Cardiac septum (tissue), 1 donor: ENCODE data around the gene SLC4A4. TPM values are rescaled to one million over a fixed set of nuclear protein-coding genes. Genes with fewer than 3 reads are reported as not detected.

Source experiments
- DNase-seq: peaks from one replicate; pipeline ENCODE4 v3.0.0-alpha.2; 2020; ENCODE audit warnings: low spot score
- intact Hi-C: fragments of 100-400 bp; cut with DNase I; formaldehyde crosslinking; loops from one replicate; pipeline ENCODE4 v1.14.0; 2022
- total RNA-seq: library from RNA; stranded (reverse); fragmentation: NEBNext Ultra II Directional; extraction: Animal tissue kit (Norgen Biotek cat#: 25700); gene quantifications from one replicate; pipeline ENCODE4 v1.2.1, GENCODE V29; 2021
- donor health status: DM: no; HTN: no; CAD: no.

SLC4A4 gene
- total RNA-seq, 1 donor from 2014 or later: 22.0 TPM

DNA sequence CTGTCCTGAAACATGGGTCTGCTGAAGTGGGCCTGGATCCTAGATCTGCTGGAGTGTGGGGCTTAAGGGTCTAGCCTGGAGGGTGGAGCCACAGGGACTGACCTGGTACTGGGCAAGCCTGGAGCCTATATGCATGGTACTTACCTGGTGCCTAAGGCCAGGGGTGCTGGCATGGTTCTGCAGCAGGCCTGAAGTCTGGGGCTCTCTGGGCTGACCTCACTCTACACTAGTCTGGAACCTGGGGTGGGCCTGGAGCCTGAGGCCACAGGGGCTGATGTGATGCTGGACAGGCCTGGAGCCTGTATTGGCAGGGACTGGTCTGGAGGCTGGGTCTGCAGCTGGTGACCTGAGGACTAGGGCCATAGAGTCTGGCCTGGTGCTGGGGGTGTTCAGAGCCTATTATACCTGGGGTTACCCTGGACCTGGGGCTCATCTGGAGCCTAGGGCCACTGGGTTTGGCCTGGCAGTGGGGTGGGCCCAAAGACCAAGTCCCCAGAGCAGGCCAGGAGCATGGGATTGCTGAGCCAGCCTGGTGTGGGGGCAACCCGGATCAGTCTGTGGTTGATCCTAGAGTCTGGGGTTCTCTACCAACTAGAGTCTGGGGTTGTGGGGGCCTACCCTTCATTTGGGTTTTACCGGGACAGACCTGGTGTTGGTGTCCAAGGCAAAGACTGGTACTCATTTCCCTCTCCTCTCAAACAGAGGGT is 179.6 kb downstream of the SLC4A4 start:
- no peak for DNase-seq
- intact Hi-C loops: no loop called here

DNA sequence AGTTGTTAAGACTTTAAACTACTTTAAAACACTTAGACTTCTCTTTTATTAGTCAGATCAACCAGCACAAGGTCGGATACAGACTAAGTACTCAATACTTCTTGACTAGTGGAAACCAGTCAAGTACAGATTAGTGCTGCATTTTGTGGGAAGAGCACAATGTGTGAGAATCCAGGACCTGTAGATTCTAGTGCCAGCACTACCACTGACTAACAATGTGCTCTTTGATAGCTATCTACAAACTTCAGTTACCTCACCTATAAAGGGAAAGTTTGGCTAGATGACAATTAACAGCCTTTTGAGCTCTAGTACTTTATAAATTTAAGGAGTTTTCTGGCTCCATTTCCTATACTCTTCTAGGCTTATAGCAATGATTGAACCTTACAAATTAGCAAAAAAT is 181.5 kb downstream of the SLC4A4 start:
- intact Hi-C loops: no loop called here
- DNase-seq: no peak

DNA sequence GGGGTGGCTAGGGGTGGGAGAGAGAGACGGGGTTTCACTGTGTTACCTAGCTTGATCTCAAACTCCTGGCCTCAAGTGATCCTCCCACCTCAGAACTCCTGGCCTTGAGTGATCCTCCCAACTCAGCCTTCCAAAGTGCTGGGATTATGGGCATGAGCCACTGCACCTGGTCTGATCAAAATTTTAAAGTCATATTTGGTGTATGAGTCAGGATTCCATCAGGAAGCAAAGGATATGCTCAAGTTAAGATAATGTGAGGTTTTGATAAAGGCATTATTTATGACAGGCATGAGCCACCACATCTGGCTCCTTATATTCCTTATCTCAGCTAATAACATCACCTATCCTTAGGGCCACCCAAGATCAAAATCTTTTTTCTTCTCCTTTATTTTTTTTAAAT is 182.0 kb downstream of the SLC4A4 start:
- DNase-seq: no peak
- intact Hi-C loops: no loop called here

DNA sequence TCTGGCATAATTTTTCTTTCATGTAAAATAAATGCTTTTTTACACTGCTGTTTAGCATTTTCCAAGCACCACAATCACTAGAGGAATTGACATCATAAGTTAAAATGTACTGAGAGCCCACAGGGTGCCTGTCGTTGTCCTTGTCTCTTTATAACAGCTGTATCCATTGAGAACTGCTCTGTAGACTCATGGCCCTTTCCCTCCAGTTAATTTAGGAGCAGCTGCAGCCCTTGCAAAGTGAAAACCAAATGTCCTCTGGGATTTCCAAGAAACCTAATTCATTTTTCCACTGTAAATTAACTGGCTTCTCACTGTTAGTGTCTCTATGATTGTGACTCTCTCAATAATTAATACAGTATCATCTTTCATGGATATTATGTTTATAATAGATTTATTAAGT is 185.9 kb downstream of the SLC4A4 start:
- intact Hi-C loops: no loop called here
- DNase-seq: no peak

DNA sequence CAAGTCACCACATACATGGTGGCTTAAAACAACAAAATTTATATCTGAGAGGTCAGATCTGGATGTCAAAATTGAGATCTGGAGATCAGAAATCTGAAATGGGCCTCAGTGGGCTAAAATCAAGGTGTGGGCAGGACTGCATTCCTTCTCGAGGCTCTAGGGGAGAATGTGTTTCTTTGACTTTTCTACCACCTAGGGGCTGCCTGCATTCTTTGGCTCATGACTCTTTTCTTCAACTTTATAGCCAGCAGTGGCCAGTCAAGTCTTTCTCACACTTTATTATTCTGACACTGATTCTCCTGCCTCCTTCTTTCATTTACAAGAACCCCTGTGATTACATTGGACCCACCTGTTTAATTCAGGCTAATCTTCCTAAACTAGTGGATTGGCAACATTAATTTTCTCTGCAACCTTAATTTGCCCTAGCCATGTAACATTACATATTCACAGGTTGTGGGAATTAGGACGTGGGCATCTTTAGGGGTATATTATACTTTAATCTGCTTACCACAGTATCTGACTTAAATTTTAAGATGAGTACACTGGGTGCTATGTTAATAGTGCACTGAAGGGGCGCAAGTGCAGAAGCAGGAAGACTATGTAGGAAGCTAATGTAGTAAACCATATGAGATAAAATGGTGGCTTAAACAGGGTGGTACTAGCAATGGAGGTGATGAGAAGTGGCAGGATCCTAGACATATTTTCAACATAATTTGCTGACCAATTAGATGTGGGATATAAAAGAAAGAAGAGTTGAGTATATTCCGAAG is 188.0 kb downstream of the SLC4A4 start:
- intact Hi-C loops: no loop called here
- no peak for DNase-seq

DNA sequence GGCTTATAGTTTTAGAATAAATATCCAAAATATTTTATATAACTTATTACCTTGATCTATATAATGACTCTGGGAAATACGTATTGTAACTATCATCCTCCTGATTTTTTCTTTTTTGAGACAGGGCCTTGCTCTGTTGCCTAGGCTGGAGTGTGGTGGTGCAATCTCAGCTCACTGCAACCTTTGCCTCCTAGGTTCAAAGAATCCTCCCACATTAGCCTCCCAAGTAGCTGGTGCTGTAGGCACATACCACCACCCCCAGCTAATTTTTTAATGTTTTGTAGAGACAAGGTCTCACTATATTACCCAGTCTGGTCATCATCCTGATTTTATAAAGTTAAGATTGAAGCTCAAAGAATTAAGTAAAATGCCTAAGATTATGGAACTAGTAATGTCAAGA is 193.6 kb downstream of the SLC4A4 start:
- intact Hi-C loops: no loop called here
- DNase-seq: no peak

DNA sequence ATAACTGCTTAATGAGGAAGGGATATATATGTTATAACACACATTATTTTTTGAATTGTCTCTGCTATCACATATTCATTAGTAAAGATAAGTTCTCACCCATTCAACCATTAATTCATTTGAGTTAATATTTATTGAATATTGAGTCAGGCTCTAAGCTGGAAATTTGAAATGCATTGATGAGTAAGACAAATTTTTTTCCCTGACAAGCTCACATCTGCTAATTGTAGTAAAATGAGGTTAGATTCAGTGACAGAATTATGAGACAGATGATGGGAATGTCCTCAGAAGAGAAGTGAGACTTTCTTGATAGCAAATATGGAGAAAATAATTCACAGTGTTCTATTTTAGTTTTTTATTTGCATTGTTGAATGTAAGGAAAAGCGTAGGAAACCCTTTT is 194.3 kb downstream of the SLC4A4 start:
- no peak for DNase-seq
- intact Hi-C loops: no loop called here

DNA sequence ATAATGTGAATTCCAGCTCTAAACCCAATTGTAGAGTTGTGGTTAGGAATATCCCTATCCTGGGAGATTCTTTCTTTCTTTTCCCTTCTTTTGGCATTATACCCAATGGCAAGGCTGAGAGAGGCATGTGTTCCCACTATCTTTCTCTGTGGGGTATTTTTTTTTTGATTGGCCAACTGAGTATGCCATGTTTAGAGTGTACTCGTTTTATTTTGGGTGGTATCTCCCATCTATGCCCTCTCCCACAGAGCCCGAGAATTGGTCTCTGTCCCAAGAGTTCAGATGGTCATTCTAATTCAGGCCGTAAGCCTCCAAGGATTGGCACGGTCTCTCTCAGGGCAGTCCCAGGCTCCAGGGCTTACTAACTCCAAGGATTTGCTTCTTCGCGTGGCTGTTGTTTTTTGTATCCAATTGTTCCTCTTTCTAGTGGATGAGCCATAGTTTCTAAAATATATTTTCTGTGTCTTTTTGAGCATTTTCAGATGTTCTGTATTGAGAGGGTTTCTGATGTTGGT is 198.8 kb downstream of the SLC4A4 start:
- intact Hi-C loops: no loop called here
- DNase-seq: no peak

DNA sequence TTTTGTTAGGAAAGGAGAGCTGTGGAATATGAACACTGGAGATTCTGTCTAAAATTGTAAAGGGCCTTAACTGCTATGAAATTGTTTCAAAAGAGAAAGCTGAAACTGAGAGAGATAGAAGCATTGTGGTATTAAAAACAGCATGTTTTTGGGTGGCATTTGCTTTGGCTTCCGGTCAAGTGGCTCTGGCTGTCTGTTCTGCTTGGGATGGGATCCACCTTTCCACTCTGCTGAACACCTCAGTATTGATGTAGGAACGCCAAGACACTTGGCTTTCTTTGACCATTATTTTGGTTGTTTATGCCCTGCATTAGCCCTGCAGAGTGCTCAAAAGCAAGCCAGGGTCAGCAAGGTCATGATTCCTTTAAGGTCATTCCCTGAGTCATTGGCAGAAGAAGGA is 199.7 kb downstream of the SLC4A4 start:
- intact Hi-C loops: no loop called here
- no peak for DNase-seq

DNA sequence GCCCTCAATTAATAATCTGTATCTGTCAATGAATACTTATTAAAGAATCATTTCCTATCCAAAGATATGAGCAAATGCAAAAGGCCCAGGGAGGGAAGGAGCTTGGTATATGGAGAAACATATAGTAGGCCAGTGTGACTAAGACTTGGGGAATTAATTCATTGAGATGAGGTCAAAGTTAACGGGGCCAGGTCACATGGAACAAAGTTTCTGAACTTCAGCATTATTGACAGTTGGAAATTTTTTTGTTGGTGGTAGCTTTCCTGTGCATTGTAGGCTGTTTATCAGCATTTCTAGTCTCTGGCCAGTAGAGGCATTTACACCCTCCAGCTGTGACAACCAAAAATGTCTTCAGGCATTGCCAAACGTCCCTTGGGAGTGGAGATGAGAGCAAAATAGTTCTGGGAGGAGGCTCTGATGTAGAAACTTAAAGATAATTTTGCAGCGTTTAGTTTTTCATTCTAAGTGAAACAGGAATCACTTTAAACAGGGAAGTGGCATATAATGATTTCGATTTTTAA is 202.0 kb downstream of the SLC4A4 start:
- no peak for DNase-seq
- intact Hi-C loops: no loop called here

DNA sequence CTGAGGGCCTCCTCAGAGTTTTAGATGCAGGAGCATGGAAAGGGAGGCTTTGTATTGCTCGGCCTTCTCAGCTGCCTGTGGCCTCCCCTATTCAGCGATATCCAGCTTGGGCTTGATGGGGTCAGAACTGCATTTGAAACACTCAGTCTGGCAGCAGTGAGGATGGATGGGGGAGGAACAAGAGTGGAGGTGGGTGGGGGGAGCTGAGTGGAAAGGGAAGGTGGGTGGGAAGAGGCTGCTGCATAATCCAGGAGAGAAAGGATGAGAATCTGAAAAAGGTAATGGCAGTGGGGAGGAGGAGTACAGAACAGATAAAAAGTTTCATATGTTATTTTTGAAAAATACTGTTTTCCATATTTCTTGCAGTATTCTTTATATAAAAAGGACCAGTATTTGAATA is 202.7 kb downstream of the SLC4A4 start:
- DNase-seq: no peak
- intact Hi-C loops: no loop called here

DNA sequence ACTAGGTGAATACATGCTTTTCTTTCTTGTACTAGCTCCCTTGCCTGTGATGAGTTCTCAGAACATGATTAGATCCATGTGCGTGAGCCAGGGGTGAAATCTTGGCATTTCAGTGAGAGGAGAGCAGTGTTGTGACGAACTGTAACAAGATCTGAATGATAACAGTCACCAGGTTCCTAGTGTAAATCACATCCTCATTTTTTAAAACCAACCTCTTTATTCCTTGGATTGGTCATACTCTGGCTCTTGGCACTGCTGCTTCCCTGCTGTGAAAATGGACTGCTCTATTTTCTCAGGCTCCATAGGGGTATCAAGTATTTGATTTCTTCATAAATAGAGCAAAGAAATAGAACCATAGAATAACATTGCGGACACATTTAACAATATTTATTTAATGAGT is 206.3 kb downstream of the SLC4A4 start:
- no peak for DNase-seq
- intact Hi-C loops: no loop called here

DNA sequence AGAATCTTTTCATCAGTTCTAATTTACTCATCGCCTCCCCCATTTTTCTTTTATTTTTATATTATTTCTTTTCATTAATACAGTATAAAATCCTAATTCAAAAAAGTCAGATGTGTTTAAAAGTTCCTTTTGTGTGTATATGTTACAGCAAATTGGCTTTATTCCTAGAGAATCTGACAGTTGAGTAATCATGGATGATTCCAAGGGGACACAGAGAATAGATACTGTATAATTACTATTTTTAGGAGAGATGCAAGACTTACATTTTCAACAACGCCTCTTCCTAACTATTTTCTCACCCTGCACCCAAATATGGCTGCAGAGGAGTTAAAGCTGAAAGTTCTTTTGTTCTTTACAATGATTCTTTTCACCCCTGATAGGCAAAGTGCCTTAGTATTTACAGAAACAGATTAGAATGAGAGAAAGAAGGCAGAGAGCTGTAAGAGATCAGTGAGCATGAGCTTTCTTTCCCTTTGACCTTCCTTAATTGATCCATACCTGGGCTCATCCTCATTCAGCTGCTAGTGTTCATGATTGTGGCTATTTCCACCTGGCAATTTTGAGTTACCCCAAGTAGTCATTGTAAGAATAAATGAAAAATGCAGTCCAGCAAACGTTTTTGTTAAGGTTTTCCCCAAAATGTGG is 210.8 kb downstream of the SLC4A4 start:
- intact Hi-C loops: loop anchor here (2.0 to 5.0 kb wide), 2 partner anchors 322 to 365 kb away; no protein-coding TSS in a partner anchor
- no peak for DNase-seq

DNA sequence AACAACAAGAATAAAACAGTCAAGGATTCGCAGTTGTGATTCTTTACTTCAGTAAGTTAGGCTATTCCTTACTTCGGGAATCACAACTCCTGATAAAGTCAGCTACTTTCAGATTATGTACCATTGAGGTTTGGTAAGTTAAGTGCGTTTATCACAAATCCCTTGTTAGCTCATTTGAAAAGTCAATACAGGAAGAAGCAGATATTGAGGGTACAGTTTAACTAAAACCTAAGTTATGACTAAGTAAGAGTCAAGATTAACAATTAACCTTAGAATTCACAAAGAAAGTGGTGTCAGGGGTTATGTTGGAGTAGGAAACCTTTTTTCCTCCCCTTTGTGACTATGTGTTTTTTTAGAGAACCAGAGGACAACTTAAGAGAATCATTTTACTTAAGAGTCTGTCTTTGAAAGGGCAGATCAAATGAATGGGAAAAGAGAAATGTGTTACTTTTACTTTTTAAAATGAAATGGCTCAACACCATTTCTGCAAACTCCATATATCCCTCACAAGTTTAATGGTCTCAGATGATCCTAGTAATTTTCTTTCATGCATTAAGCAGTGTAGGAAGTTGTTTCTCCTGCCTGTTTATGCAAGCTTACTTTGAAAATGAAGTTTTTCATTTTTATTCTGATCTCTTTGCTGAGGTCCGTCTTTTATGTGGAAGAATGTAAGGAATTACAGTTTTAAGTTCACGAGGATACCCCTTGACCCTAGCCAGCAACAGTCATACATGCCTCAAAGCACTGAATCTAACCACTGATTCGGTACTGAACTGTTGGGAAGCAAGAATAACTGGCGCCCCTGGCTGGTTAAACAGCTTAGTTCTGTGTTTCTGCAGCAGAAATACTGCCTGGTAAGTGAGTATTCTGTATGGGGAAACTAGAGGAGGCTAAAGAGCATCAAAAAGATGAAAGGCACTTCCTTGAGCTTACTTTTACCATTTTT is 211.7 kb downstream of the SLC4A4 start:
- DNase-seq: no peak
- intact Hi-C loops: loop anchor here (2.0 to 5.0 kb wide), 2 partner anchors 323 to 366 kb away; no protein-coding TSS in a partner anchor

DNA sequence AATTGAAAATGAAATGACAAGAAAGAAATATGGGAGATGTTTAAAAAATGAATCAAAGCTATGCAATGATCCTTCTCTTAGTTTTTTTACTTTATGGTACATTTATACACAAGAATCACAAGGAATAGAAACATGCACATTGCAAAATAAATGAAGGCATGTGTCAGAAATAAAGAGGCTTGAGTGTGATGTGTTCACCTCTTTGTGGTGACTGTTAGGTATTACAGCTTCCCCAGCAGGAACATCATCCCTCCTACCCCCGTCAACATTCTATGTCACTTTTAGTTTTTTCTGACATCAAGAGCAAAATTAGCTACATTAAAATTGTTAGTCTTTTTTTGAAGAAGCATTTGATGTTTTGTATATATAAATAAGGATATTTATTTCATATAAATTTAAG is 214.8 kb downstream of the SLC4A4 start:
- intact Hi-C loops: loop anchor here (5.0 kb wide), 1 partner anchor 326 kb away; no protein-coding TSS in a partner anchor

DNA sequence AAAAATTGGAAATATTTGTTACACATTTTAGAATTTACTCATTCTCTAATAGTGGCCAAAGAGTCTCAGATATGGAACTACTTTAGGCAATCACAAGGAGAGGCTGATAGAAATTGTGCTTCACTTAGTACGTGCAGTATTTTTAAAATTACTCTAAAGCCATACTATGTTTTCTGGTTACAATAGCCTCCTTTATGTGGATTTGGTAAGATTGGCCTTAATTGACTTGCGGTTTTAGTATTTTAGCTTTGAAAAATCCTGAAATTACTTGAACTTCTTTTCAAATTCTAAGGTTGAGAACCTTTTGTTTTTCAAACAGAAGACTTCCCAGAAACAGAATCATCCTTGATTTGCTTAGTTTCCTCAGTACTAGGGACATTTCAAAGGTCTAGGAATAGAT is 215.2 kb downstream of the SLC4A4 start:
- intact Hi-C loops: loop anchor here (5.0 kb wide), 1 partner anchor 327 kb away; no protein-coding TSS in a partner anchor
- no peak for DNase-seq

More for the DNA sequence above, 214.8 kb downstream of the SLC4A4 start:
- DNase-seq: no peak

DNA sequence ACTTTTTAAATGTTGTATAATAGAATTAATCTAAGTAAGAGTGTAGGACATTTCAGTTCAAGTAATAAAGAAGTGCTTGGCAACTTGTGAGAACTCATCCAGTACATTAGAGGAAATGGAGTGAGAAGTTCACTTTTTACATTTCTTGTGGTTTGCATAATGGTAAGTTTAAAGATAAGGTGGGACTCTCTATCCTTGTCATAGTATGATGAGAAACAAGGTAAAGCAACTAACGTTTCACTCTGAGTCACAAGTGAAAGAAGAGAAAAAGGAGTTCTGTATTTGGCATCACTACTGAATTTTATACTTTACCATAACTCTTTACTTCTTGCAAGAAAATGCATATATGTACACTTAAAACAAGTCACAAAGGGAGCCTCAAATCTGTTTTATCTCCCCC is 219.4 kb downstream of the SLC4A4 start:
- intact Hi-C loops: no loop called here
- no peak for DNase-seq

DNA sequence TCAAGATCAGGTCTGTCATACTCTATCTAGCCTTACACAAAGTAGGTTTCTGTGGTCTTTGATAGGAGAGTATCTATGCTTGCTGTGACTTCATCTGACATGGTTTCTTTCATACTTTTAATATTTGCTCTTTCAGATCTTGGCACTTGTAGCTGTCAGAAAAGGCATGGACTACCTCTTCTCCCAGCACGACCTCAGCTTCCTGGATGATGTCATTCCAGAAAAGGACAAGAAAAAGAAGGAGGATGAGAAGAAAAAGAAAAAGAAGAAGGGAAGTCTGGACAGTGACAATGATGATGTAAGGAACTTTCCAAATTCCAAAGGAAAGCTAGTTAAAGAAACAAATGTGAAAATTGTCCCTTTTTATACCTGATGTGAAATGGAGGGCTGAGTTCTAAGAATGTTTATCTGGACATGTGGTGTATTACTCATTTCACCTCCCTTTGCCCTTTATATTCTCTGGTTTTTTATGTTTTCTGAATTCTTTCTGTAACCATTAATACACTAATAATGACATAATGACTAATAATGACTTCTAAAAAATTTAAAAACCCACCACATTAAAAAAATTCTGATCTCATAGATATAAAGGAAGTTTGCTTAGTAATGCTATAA is 221.2 kb downstream of the SLC4A4 start:
- DNase-seq: no peak
- intact Hi-C loops: no loop called here

DNA sequence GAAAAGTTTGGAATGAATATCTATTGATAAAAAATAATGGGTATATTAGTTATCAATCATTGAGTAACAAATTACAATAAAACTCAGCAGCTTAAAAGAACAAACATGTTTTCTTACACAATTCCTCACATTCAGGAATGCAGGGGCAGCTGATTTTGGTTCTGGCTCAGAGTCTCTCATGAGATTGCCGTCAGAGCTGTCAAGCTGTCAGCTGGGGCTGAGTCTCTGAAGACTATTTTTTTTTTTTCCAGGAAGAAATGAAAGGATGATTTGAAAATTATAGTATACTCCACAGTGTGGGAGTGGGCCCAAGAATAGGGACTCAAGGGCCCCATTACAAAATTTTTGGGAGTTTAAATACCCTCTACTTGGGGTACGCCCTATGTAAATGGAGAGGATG is 226.0 kb downstream of the SLC4A4 start:
- intact Hi-C loops: no loop called here
- DNase-seq: no peak
